Esophagus squamous epithelium (tissue), 5 donors: ENCODE results near the gene SNED1. TPM values are rescaled to one million over a fixed set of nuclear protein-coding genes. Genes with fewer than 3 reads are reported as not detected.
A peak's percentile ranks its signal among the peaks of the same experiment; 100 is the strongest.

Experiments
- DNase-seq: peaks from one replicate; lab custom pipeline; 2025; lab: John Stamatoyannopoulos, UW
- H3K27ac ChIP-seq, 4 donors: fragments of 200-600 bp; sonication (generic); one replicate each; pipeline ENCODE4 v1.5.1; 2016 to 2019; ENCODE audit warnings: mild to moderate bottlenecking in 1 of 4
- H3K27me3 ChIP-seq, 4 donors: fragments of 200-600 bp; sonication (generic); 1 replicate in 3 of 4; 2 replicates in 1 of 4; pipeline versions ENCODE4 v1.5.1 to v1.6.0; 2017 to 2021; ENCODE audit warnings: antibody characterized with exemption in 1 of 4
- H3K36me3 ChIP-seq, 3 donors: fragments of 200-600 bp; sonication (generic); one replicate each; pipeline ENCODE4 v1.5.1; 2016 to 2019
- H3K4me1 ChIP-seq, 3 donors: fragments of 200-600 bp; sonication (generic); one replicate each; pipeline ENCODE4 v1.5.1; 2017 to 2019
- H3K4me3 ChIP-seq, 4 donors: fragments of 200-600 bp; sonication (generic); 1 replicate in 3 of 4; 2 replicates in 1 of 4; pipeline ENCODE4 v1.5.1; 2016 to 2019; ENCODE audit warnings: mild to moderate bottlenecking in 2 of 4, moderate library complexity in 1 of 4
- H3K9me3 ChIP-seq, 3 donors: fragments of 200-600 bp; sonication (generic); one replicate each; pipeline ENCODE4 v1.5.1; 2016 to 2019
- POLR2A ChIP-seq, 4 donors: fragments of 450-650 bp; IDR thresholded peaks; one replicate each; pipeline ENCODE4 v1.6.1; 2017; ENCODE audit warnings: antibody characterized with exemption in 4 of 4, mild to moderate bottlenecking in 4 of 4, moderate library complexity in 3 of 4
- WGBS, 2 donors: methylation state at CpG; one replicate each; pipeline ENCODE4 v1.1.5; 2018; 5-methylcytosine and 5-hydroxymethylcytosine counted together
- intact Hi-C: fragments of 100-400 bp; cut with DNase I; formaldehyde crosslinking; loops from one replicate; pipeline ENCODE4 v1.15.0; 2022
- total RNA-seq, 4 donors: library from RNA; depleted of rRNA; stranded (reverse); fragments of >200 nt; gene quantifications; one replicate each; pipeline ENCODE4 v1.1.0, GENCODE V29; 2016
- TF ChIP-seq, protein P1 (sequence below), 6 experiments: fragments of 450-650 bp in 4 of 6; fragments of 200-600 bp in 2 of 6; sonication (generic) in 2 of 6; IDR thresholded peaks; one replicate each; pipeline ENCODE4 v1.5.1; 2016 to 2019; ENCODE audit warnings: antibody characterized with exemption in 6 of 6, mild to moderate bottlenecking in 4 of 6, moderate library complexity in 4 of 6
- donor health status: DM: yes; HTN: yes; CAD: no.

The SNED1 gene
- total RNA-seq, 4 donors from 2014 or later: 3.3 to 13.9 (median 4.8) TPM

DNA sequence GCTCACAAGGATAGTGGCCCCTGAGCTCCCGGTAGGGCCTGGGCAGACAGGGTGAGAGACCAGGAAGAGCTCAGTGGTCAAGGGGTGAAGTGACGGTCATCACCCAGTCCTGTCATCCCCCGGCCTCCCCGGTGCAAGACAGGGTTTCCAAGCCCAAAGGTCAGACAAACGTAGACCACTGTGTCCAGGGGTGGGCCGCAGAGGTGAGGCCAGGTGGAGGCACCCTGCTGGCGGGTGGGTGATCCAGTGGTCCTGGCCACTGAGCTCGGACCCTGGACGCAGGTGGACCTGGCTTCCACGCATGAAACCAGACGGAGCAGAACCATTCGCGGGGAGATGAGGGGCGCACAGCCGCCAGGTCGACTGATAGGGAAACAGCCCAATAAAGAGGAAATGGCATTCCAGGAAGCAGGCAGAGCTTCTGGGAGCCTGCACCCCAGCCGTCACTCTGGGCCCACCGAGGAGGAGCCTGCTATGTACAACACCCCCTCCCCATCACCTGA lies 14.4 kb upstream of the SNED1 start:
- 45 to 47% methylated on average over 6 to 10 of the region's 18 CpGs for WGBS, 2 donors
- Histone ChIP-seq H3K4me3 (no peak overlapping the region), H3K4me1 (peaks cover 12 to 40% (median 23%) of the 10 kb centered on the region in 3 donors), H3K36me3 (no peaks in the 10 kb centered on the region), H3K27ac (no peak overlapping the region), H3K9me3 (peaks cover 0 to 9% (median 0%) of the 10 kb centered on the region in 3 donors), H3K27me3 (peaks cover 0 to 33% (median 0%) of the 10 kb centered on the region in 4 donors)
- TF ChIP-seq, protein P1, sequence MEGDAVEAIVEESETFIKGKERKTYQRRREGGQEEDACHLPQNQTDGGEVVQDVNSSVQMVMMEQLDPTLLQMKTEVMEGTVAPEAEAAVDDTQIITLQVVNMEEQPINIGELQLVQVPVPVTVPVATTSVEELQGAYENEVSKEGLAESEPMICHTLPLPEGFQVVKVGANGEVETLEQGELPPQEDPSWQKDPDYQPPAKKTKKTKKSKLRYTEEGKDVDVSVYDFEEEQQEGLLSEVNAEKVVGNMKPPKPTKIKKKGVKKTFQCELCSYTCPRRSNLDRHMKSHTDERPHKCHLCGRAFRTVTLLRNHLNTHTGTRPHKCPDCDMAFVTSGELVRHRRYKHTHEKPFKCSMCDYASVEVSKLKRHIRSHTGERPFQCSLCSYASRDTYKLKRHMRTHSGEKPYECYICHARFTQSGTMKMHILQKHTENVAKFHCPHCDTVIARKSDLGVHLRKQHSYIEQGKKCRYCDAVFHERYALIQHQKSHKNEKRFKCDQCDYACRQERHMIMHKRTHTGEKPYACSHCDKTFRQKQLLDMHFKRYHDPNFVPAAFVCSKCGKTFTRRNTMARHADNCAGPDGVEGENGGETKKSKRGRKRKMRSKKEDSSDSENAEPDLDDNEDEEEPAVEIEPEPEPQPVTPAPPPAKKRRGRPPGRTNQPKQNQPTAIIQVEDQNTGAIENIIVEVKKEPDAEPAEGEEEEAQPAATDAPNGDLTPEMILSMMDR (IDR thresholded peaks at IDR 0.05): no peak
- TF ChIP-seq POLR2A (IDR thresholded peaks at IDR 0.05): no peak
- DNase-seq: no peak
- intact Hi-C loops: no loop called here

DNA sequence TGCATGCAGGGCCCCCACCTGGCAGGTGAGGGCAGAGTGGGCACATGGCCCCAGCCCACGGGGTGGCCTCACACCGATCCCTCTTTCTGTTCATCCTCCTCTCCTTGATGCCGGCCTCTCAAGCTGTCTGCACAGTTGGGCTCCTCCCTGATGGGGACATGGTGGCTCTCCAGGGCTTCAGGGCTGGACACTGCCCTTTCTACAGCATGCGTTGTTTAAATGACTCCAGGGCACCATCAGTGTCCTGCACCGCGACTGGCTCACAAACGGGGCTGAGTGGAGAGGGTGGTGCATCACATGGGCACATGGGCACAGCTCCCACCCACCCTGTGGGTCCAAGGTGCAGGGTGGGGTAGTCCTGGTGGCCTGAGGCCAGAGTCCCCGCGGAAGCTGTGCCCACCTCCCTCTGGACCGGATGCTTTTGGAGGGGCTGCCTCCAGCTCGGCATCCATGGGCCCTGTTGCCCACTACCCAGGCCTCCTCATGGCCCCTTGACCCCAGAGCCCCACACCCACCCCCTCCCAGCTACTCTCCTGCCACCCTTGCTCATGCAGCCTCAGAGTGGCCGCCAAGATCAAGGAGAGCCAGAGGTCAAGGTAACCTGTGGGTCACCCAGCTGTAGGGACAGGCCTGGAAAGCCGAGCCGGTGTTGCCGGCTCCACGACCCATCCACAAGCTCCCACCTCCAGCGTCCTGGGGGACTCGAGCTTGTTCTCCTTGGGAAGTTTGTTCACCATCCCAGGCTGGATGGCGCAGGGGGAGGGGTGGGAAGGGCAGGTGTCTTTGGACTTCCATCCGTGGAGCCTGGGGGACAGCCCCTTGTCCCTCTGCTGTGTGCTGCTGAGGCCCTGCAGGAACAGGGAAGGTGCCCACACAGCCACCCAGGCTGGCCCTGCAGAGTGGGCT lies 12.3 kb upstream of the SNED1 start:
- H3K27me3 ChIP-seq: peaks cover 0 to 33% (median 0%) of the 10 kb centered on the region in 4 donors
- H3K4me3 ChIP-seq: no peak overlapping the region
- H3K9me3 ChIP-seq: peaks cover 0 to 9% (median 0%) of the 10 kb centered on the region in 3 donors
- peak overlapping the region in 2 of 4 donors; percentile 11 to 52 for H3K27ac ChIP-seq
- intact Hi-C loops: no loop called here
- no peak for DNase-seq
- no peaks in the 10 kb centered on the region for H3K36me3 ChIP-seq
- 81% methylated on average over 17 of the region's 20 CpGs; no CpG with 5 or more reads in 1 of the 2 donors for WGBS, 2 donors
- H3K4me1 ChIP-seq: peaks cover 12 to 53% (median 28%) of the 10 kb centered on the region in 3 donors
- TF ChIP-seq, protein P1 (IDR thresholded peaks at IDR 0.05): no peak
- no peak for TF ChIP-seq POLR2A (IDR thresholded peaks at IDR 0.05)

DNA sequence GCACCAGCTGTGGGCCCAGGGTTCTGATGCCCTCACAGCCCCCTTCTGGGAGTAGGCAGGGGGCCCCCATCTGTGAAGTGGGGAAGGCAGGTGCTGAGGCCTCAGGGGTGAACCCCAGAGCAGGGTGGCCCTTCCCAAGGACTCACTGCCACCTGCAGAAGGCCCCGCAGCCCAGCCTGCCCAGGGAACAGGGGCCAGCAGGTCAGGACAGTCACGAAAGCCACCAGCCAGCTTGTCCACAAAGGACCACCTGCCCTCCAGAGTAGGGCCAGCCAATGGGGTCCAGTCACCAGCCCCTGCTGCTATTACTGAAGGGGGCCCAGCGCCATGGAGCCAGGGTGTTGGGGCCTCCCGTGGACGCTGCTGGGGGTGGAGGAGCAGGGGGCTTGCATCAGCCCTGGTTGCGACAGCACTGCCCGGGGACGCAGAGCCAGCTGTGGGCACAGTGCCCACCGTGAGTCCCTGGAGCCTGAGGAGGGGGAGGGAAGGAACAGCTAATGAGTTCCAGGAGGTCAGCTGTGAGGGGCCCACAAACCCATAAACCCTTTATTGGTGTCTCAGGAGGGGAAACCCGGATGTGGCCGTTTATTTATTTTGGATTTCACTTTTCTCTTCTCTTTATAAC lies 11.5 kb upstream of the SNED1 start:
- TF ChIP-seq, protein P1 (IDR thresholded peaks at IDR 0.05): no peak
- no peak for TF ChIP-seq POLR2A (IDR thresholded peaks at IDR 0.05)
- Histone ChIP-seq H3K4me1 (peaks cover 18 to 61% (median 36%) of the 10 kb centered on the region in 3 donors), H3K36me3 (no peaks in the 10 kb centered on the region), H3K9me3 (peaks cover 0 to 9% (median 0%) of the 10 kb centered on the region in 3 donors), H3K4me3 (no peak overlapping the region), H3K27me3 (peaks cover 0 to 29% (median 0%) of the 10 kb centered on the region in 4 donors), H3K27ac (peak overlapping the region in 2 of 4 donors; percentile 11 to 52)
- 4 to 12% methylated on average over 3 to 5 of the region's 11 CpGs for WGBS, 2 donors
- intact Hi-C loops: no loop called here
- no peak for DNase-seq

DNA sequence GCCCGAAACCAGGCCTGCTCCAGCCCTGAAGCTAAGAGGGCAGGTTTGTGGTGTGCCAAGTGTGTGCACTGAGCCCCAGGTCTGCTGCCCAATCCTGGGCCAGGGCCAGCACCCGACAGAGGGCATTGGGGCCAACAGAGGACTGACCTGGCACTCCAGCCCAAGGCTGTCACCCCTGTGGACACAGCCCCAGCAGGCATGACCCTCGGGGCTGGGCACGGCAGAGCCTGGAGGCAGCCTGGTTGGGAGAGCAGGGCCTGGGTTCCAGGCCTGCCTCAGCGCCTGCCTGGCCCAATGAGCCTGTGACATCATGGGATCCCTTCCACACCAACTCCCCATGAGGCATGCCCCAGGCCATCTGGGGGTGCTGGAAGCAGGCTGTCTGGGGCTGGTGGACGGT lies 10.8 kb upstream of the SNED1 start:
- Histone ChIP-seq H3K27ac (peak overlapping the region in 2 of 4 donors; percentile 25 to 40), H3K4me1 (peaks cover 20 to 68% (median 43%) of the 10 kb centered on the region in 3 donors), H3K27me3 (peaks cover 0 to 24% (median 0%) of the 10 kb centered on the region in 4 donors), H3K36me3 (no peaks in the 10 kb centered on the region), H3K4me3 (no peak overlapping the region), H3K9me3 (peaks cover 0 to 9% (median 0%) of the 10 kb centered on the region in 3 donors)
- TF ChIP-seq, protein P1 (IDR thresholded peaks at IDR 0.05): no peak
- TF ChIP-seq POLR2A (IDR thresholded peaks at IDR 0.05): no peak
- no peak for DNase-seq
- 83% methylated on average over 2 of the region's 6 CpGs; no CpG with 5 or more reads in 1 of the 2 donors for WGBS, 2 donors
- intact Hi-C loops: no loop called here
